Ectodermal cell (in vitro differentiated cells): Measurements from ENCODE around the gene SUSD6.

Source experiments
- H3K27ac ChIP-seq: 2 replicates; pipeline ENCODE4 v1.7.0; 2013; ENCODE audit warnings: mild to moderate bottlenecking, low read depth, low read length; ENCODE audit not compliant: insufficient read depth, poor library complexity, severe bottlenecking
- H3K27me3 ChIP-seq: 2 replicates; pipeline ENCODE4 v1.7.0; 2013; ENCODE audit warnings: mild to moderate bottlenecking, low read length; ENCODE audit not compliant: insufficient read depth, control insufficient read depth, poor library complexity, severe bottlenecking
- H3K36me3 ChIP-seq: one replicate; pipeline ENCODE4 v1.7.0; 2013; ENCODE audit warnings: low read length; ENCODE audit not compliant: control insufficient read depth, insufficient read depth
- H3K4me1 ChIP-seq: one replicate; pipeline ENCODE4 v1.7.0; 2013; ENCODE audit warnings: low read length; ENCODE audit not compliant: control insufficient read depth, insufficient read depth
- H3K4me3 ChIP-seq: 2 replicates; pipeline ENCODE4 v1.7.0; 2013; ENCODE audit warnings: low read depth, low read length, control low read depth; ENCODE audit not compliant: insufficient read depth
- H3K9me3 ChIP-seq: 2 replicates; pipeline ENCODE4 v1.7.0; 2013; ENCODE audit warnings: mild to moderate bottlenecking, low read length, moderate library complexity; ENCODE audit not compliant: control insufficient read depth
- WGBS, 2 experiments: methylation state at CpG; one replicate each; pipeline ENCODE4 v1.1.7; 2013; ENCODE audit warnings: missing lambda C conversion rate in 2 of 2; 5-methylcytosine and 5-hydroxymethylcytosine counted together

The SUSD6 gene

DNA sequence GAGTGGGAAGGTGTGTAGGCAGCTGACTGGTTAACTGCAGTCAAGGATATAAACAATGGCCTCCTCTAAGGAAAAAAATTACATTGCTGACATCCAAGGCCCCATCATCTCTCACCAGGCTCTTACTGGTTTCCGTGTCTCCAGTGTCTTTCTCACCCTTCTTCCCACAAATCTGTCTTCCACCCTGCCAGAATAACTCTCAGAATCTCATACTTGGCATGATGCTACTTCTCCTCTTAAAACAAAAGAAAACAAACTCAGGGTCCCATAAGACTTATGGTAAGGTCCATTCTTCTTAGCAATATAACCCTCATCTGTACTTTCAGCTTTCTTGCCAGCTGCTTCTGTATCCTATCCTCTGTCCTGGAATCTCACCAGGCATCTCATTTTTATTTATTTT, 68.9 kb downstream of the SUSD6 start:
- H3K36me3 ChIP-seq, result no peaks in the 10 kb centered on the region
- 90 to 92% methylated on average over 1 of the region's 1 CpG for WGBS, 2 experiments

DNA sequence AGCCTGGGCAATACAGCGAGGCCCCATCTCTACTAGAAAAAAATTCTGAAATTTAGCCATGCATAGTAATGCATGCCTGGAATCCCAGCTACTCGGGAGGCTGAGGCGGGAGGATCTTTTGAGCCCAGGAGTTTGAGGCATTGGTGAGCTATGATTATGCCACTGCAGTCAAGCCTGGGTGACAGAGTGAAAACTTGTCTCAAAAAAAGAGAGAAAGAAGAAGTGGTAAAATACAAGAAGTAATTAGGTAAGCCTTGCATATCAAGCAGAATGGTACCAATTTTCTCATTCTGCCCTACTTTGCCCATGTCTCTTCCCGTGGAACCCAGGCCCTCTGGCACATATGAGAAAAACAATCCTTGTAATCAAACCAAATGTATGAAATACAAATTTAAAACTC, 70.7 kb downstream of the SUSD6 start:
- H3K4me3 ChIP-seq, result no peak overlapping the region
- no peaks in the 10 kb centered on the region for H3K36me3 ChIP-seq
- H3K27me3 ChIP-seq, result no peaks in the 10 kb centered on the region
- 92 to 93% methylated on average over 4 of the region's 4 CpGs for WGBS, 2 experiments
- H3K9me3 ChIP-seq, result no peaks in the 10 kb centered on the region
- H3K4me1 ChIP-seq, result no peaks in the 10 kb centered on the region
- no peak overlapping the region for H3K27ac ChIP-seq

More for the DNA sequence above, 68.9 kb downstream of the SUSD6 start:
- no peaks in the 10 kb centered on the region for H3K27me3 ChIP-seq
- no peaks in the 10 kb centered on the region for H3K9me3 ChIP-seq
- no peak overlapping the region for H3K4me3 ChIP-seq
- H3K4me1 ChIP-seq, result no peaks in the 10 kb centered on the region
- H3K27ac ChIP-seq, result no peak overlapping the region

DNA sequence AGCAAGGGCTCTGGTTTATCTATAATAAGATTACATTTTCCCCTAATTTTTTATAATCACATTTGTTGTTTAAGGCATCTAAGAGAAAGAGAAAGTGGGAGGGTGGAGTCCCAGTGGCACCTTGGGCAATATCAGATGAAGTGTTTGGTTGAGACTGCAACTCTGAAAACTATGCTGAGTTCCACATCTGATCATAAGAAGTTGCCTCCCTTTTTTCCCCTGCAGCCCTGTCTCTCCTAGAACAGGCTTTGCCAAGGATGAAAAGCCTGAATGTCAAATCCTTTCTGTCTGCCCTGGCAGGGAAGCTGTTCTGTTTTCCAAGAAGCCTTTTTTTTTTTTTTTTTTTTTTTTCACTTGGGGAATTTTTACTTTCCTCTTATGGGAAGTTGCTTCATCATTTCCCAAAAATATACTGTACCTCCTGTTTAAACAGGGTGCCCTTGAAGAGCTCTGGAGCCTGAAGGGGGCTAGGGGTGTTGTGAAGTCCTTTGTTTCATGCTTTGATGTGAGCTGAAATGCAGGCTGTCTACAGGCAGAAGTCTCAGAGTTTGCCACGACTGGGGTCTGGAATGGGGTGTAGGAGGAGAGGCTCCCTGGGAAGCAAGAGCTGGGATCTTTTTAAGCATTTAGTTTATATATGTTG, 71.3 kb downstream of the SUSD6 start:
- H3K36me3 ChIP-seq, result no peaks in the 10 kb centered on the region
- peak overlapping the region; percentile 8 for H3K27ac ChIP-seq
- H3K27me3 ChIP-seq, result no peaks in the 10 kb centered on the region
- H3K4me3 ChIP-seq, result no peak overlapping the region
- WGBS, 2 experiments, result 57 to 66% methylated on average over 1 of the region's 1 CpG
- no peaks in the 10 kb centered on the region for H3K9me3 ChIP-seq
- peaks cover 5% of the 10 kb centered on the region for H3K4me1 ChIP-seq

DNA sequence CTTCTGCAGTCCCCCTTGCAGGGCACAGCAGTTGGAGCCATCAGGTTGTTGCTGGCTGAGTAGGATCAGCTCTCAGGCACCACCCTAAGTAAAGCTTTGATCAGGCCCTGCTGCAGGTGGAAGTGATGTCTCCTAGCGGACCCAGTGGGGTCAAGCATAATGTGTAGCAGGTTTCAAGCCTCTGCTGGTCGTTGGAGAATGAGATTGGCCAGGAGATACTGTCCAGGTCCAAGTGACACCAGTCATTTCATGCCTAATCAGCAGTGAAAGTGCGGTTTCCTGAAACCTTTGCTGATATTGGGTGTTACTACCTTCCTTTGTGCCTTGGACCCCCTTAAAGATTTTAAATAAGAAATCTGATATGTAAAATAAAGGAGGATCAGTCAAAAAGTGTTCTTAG, 72.6 kb downstream of the SUSD6 start:
- no peaks in the 10 kb centered on the region for H3K36me3 ChIP-seq
- H3K27me3 ChIP-seq, result no peaks in the 10 kb centered on the region
- no peak overlapping the region for H3K4me3 ChIP-seq
- 92 to 94% methylated on average over 3 of the region's 3 CpGs for WGBS, 2 experiments
- no peak overlapping the region for H3K27ac ChIP-seq
- no peaks in the 10 kb centered on the region for H3K9me3 ChIP-seq
- H3K4me1 ChIP-seq, result peaks cover 16% of the 10 kb centered on the region

DNA sequence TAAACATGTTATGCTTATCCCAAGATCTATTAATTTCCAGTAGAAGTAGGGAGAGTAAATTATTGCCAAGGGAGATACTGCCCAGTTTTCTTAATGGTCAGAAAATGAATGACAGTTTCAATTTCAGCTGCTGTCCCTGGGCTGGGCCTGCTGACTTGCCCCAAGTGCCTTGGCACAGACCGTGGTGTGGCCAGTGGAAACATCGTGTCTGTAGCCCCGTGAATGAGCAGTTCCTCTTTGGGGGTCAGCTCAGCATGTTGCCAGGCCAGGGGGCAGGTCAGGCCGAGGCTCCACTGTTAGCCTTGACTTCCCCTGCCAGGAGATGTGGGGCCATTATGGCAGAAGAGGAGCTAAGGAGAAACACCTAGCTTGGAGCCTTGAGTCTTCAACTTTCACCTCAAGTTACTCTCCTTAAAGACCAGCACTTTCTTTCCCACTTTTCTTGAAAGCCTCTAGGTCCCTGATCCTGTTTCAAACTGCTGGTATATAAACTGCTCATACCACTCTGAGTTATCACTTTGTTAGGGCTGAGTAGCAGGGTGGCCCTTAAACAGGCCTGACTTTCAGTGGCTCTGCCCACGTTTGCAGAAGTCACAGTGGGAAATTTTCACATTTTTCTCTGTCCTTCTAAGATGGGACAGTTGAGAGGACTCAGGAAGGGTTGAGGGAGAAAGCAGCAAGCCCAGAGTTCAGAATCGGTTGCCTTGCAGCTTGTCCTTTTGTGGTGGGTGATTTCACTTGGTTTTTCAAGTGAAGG, 73.2 kb downstream of the SUSD6 start:
- Histone ChIP-seq H3K27ac (no peak overlapping the region), H3K4me3 (no peak overlapping the region)
- WGBS, 2 experiments, result 89 to 92% methylated on average over 6 of the region's 6 CpGs

DNA sequence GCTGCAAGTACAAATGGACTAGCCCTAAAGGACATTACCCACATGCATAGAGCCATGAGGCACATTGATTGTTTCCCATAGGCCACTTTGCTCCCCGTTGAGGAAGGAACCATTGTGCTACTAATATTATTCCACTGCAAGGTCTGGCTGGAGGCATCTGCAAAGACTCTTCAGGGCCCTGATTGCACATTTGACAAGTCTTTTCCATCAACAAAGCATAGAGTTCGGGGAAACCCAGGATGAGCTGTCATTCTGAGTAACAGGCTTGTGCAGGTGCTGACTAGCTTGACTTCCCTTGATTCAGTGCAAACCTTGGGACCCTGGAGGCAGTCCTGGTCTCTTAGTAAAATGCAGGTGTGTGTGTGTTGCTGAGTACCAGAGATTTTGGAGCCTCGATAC, 73.8 kb downstream of the SUSD6 start:
- Histone ChIP-seq H3K27ac (no peak overlapping the region), H3K4me3 (no peak overlapping the region), H3K9me3 (no peaks in the 10 kb centered on the region), H3K36me3 (no peaks in the 10 kb centered on the region), H3K27me3 (no peaks in the 10 kb centered on the region), H3K4me1 (peaks cover 17% of the 10 kb centered on the region)
- WGBS, 2 experiments, result 87 to 91% methylated on average over 3 of the region's 3 CpGs

More for the DNA sequence above, 73.2 kb downstream of the SUSD6 start:
- Histone ChIP-seq H3K9me3 (no peaks in the 10 kb centered on the region), H3K4me1 (peaks cover 17% of the 10 kb centered on the region), H3K27me3 (no peaks in the 10 kb centered on the region), H3K36me3 (no peaks in the 10 kb centered on the region)

DNA sequence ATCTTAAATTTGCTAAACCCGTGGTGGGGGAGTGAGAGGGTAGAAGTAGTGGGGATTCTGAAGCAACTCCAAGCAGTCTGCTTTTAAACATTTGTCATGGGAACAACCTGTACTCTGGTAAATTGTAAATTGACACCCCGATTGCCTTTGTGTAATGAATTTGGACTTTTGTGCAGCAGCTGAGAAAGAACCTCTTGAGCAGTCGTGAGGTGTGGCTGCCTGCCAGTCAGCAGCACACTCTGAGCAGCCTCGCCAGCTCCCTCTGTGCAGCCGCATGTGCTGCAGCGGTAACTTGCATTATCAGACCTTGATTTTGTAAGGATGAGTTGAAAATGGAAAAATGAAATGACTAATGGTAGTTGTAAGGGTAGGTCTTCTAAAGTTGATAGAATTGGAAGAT, 74.3 kb downstream of the SUSD6 start:
- Histone ChIP-seq H3K4me3 (no peak overlapping the region), H3K27ac (no peak overlapping the region), H3K27me3 (no peaks in the 10 kb centered on the region), H3K9me3 (no peaks in the 10 kb centered on the region), H3K4me1 (peaks cover 19% of the 10 kb centered on the region), H3K36me3 (no peaks in the 10 kb centered on the region)
- WGBS, 2 experiments, result 87% methylated on average over 6 of the region's 6 CpGs

DNA sequence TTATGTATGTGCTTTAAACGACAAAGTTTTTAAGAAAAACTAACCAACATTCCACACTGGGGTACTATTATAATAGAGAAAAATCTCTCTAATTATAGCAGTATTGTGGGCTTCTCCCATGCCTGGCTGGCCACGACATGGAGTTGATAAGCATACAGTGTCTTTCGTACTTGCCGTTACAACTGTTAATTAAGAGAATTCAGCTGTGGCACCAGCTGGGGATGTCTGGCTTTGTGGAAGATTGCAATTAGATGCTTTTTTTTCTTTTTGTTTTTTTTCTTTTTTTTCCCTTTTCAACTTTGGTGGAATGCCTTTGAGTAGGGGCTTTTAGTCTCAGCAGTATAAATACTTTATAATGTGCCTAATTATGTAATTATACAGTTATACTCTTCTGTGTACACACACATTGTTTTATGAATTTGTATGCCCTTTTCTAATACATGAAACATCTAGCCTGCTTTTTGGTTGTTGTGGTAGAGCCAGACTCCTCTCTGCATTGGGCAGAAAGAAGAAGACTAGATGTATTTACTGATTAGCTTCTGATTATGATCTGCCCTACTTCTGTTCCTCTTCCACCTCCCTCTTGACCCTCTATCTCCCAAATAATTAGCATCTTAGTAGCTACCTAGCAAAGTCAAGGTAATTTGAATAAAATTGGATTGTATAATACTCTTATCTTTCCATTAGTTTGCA, 76.4 kb downstream of the SUSD6 start:
- Histone ChIP-seq H3K27ac (no peak overlapping the region), H3K4me1 (peaks cover 21% of the 10 kb centered on the region)
- 75 to 81% methylated on average over 3 of the region's 4 CpGs for WGBS, 2 experiments

DNA sequence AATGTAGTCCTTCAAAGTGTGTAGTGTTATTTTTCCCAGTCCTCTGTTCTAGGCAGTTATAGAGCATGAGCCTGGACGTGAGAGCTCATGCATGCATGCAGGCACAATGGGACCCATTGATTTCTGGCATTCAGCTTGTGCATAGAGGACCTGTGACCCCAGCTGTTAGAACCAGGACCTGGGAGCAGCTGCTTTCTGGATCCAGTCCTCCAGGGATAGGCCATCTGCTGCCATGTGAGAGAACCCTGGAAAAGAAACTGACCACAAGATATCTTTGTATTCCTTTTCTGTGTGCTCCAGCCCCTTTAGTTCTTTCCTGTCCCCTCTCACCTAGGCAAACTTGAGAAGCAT, 76.9 kb downstream of the SUSD6 start:
- H3K36me3 ChIP-seq, result no peaks in the 10 kb centered on the region
- 76 to 81% methylated on average over 1 of the region's 1 CpG for WGBS, 2 experiments
- H3K27me3 ChIP-seq, result no peaks in the 10 kb centered on the region

More for the DNA sequence above, 76.4 kb downstream of the SUSD6 start:
- Histone ChIP-seq H3K4me3 (no peak overlapping the region), H3K27me3 (no peaks in the 10 kb centered on the region), H3K36me3 (no peaks in the 10 kb centered on the region), H3K9me3 (no peaks in the 10 kb centered on the region)

DNA sequence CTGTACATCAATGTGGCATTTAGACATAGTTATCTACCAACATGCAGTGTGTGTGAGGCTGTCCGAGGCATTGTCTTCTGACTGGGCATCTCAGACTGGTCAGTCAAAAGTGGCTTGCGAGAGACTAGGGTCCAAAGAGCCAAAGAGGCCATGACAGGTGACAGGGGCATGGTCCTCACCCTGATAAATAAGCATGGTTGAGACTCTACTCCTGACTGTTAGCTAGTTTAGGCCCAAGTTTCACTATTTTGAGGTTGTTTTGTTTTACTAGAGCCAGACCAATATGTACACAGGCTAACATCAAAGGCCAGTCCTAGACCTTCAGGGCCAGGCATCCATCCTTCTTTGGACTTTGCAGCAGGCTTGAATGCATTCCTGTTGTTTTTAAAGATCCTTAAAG, 78.6 kb downstream of the SUSD6 start:
- Histone ChIP-seq H3K27me3 (no peaks in the 10 kb centered on the region), H3K4me3 (no peak overlapping the region), H3K36me3 (no peaks in the 10 kb centered on the region), H3K9me3 (no peaks in the 10 kb centered on the region), H3K27ac (peak overlapping the region; percentile 44), H3K4me1 (peaks cover 35% of the 10 kb centered on the region)
- WGBS, 2 experiments, result 91 to 95% methylated on average over 2 of the region's 2 CpGs

More for the DNA sequence above, 76.9 kb downstream of the SUSD6 start:
- Histone ChIP-seq H3K9me3 (no peaks in the 10 kb centered on the region), H3K27ac (no peak overlapping the region), H3K4me3 (no peak overlapping the region), H3K4me1 (peaks cover 25% of the 10 kb centered on the region)
